HEK293T (cell line): ENCODE measurements around the gene MMP17.

ENCODE experiments used
- ARNT ChIP-seq: fragments of 450-650 bp; IDR thresholded peaks from 2 replicates; pipeline ENCODE4 v1.6.1; 2017; ENCODE audit warnings: mild to moderate bottlenecking
- BHLHE40 ChIP-seq: fragments of 450-650 bp; IDR thresholded peaks from 2 replicates; pipeline ENCODE4 v1.6.1; 2016; ENCODE audit warnings: mild to moderate bottlenecking, moderate library complexity, borderline replicate concordance
- PKNOX1 ChIP-seq: fragments of 450-650 bp; IDR thresholded peaks from 2 replicates; pipeline ENCODE4 v1.6.1; 2016
- SP1 ChIP-seq: fragments of 450-650 bp; IDR thresholded peaks from 2 replicates; pipeline ENCODE4 v1.6.1; 2017
- TARDBP ChIP-seq: fragments of 450-650 bp; IDR thresholded peaks from 2 replicates; pipeline ENCODE4 v1.6.1; 2016

- TF ChIP-seq PKNOX1 (no peak), SP1 (no peak), BHLHE40 (no peak), TARDBP (no peak), ARNT (no peak)
Observed at GRCh38 chr12:131856366-131857097, 28.3 kb downstream of the MMP17 start.
